GM21423 (cell line): Measurements from ENCODE around the gene SMARCD3.

Experiments used
- ATAC-seq: cut with Tn5 transposase; IDR thresholded peaks from one replicate; pipeline ENCODE4 v1.9.1; 2021; ENCODE audit warnings: mild to moderate bottlenecking, moderate library complexity; ENCODE audit not compliant: unreplicated experiment

Gene SMARCD3

DNA sequence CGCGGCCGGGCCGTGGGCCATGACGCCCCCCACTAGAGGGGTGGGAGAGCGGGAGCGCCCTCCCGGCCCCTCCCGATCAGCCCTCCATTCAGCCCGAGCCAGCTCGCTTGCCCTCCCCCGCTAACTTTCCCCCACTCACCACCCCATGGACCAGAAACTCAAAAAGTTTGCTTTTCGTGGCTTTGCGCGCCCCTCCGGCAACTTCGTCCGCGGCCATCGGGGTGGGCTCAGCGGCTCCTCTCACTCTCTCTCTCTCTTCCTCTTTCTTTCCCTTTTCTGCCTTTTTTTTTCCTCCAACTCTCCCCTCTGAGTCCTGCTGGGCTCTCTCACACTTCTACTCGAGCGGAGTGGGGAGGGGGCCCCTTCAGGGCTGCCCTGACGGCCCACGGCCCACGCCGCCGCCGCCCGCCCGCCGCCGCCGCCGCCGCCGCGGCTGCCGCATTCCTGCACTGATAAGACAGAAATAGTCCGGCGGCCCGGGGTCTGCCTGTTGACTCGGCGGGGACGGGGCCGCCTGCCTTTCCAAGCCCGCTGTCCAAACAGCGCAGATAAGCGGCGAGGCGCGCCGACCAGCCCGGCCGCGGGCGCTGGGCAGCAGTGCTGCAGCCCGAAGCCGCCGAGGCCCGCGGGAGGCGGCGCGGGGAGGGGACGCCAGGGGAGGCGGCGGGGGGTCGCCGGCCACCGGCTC, at the start of gene SMARCD3:
Gene SMARCD3, minus strand, starts transcription at position 349 of the 688 bp plus-strand sequence. Its CDS starts 132 bp downstream, at position 217.
- no peak for ATAC-seq

DNA sequence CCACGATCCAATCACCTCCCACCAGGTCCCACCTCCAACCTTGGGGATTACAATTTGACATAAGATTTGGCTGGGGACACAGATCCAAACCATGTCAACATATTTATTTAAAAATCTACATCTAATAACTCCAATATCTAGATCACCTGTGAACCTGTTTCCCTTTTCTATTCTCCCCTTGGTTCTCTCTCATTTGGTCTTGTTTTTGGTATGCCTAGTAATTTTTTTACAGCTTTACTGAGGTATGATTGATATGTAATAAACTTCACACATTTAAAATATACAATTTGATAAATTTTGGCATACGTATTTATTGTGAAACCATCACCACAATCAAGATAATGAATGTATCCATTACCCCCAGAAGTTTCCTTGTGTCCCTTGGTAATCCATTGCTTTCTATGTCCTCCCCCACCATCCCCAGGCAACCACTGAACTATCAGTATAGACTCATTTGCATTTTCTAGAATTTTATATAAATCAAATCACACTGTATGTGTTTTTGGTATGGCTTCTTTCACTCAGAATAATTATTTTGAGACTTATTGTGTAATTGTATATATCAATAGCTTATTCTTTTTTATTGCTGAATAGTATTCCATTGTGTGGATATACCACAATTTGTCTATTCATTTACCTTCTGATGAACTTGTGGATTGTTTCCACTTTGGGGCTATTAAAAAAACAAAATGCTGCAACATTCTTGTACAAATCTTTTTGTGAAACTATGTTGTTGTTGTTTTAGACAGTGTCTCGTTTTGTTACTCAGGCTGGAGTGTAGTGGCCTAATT, 47.9 kb upstream of the SMARCD3 start:
- ATAC-seq = no peak

DNA sequence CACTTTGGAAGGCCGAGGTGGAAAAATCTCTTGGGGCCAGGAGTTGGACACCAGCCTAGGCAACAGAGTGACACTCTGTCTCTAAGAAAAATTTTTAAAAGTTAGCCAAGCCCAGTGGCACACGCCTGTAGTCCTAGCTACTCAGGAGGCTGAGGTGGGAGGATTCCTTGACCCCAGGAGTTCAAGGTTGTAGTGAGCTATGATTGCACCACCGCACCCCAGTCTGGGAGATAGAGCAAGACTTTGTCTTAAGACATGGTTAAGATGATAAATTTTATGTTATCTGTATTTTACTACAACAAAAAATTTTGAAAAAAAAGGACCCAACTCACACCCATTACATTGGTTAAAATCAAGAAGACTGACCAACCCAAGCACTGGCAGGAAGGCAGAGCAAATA, 44.4 kb upstream of the SMARCD3 start:
- no peak for ATAC-seq

DNA sequence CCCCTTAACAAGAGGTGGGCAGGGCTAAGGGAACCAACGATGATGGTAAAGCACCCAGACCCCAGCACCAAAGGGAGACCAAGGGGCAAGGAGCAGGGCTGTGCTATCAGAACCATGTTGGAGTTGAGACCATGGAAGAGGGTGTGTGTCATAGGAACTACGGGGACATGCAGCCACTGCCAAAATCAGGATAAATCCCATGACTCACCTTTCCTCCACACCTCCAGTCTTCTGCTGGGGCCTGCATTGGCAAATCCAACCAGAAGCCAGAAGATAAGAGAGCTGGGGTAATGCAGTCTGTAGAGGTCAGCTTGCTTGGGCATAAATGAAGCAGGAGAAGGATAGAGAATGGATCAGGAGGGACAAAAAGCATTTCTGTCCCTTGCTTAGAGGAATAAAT, 42.7 kb upstream of the SMARCD3 start:
- ATAC-seq = no peak

DNA sequence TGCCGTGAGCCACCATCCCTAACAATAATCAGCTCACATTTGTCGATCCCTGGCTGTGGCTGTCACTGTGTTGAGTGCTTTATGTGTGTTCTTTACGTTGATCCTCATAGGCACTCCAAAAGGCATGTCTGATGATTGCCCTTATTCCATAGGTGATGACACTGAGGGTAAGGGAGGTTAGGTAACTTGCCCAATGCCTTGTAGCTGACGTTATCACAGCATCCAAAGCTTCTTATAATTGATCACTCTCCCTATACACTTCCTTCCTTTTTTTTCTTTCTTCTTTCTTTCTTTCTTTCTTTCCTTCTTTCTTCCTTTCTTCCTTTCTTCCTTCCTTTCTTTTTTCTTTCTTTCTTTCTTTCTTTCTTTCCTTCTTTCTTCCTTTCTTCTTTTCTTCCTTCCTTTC, 41.9 kb upstream of the SMARCD3 start:
- no peak for ATAC-seq

DNA sequence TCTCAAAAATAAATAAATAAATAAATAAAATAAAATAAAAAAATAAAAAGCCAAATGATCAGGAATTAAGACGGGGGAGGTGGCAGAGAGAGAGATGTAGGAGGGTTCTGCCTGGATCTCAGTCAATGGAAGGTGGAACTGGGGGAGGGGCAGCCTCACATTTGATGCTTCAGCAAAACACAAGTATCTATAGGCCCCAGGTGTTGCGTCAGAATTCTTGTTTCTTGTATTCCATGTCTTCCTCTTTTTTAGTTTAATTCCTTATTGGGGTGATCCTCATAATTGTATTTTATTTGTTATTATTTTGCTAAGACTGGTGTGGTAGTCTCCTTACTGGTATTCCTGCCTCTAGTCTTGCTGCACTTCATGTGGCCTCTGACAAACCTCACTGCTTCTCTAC, 41.4 kb upstream of the SMARCD3 start:
- ATAC-seq = no peak

DNA sequence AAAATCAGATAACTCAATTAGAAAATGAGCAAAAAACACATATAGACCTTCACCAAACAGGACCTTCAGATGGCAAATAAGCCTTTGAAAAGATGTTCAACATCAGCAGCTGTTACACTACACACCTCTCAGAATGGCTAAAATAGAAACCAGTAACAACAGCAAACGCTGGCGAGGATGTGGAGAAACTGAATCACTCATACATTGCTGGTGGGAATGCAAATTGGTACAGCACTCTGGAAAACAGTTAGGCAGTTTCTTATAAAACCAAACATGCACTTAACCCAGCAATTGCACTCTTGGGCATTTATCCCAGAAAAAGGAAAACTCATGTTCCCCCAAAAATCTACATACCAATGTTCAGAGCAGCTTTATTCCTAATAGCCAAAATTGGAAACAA, 37.7 kb upstream of the SMARCD3 start:
- no peak for ATAC-seq

DNA sequence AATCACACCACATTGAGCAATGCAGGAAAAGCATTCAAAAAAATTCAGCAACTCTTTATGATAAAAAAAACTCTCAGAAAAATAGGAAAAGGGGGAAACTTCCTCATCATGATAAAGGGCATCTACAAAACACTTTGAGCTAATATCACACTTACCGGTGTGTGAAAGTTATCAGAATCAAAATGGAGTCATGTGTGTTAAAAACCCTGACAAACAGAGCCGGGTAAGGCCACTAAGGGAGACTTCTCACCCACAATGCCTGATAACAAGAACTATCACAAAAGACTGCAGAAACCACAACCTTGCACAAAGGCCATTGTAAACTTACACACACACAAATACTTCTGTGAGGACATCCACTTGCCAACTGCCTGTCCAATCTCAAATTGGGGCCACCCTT, 34.8 kb upstream of the SMARCD3 start:
- ATAC-seq = no peak

DNA sequence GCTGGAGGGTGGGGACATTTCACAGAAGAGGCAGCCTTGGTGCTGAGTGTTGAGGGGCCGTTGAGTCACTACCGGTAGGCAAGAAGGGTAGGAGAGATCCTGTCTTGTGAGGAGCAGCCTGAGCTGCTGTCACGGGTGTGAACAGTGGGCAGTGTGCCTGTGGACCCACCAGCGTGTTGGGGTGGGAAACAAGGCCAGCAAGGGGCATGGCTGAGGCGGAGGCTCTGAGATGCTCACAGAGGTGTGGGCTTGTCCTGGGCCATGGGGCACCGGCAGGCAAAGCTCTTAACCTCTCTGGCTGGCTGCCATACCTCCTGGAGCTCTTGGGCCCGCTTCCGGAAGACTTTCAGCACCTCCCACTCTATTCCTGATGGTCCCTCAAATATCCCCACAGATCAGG, 33.6 kb upstream of the SMARCD3 start:
- ATAC-seq = no peak

DNA sequence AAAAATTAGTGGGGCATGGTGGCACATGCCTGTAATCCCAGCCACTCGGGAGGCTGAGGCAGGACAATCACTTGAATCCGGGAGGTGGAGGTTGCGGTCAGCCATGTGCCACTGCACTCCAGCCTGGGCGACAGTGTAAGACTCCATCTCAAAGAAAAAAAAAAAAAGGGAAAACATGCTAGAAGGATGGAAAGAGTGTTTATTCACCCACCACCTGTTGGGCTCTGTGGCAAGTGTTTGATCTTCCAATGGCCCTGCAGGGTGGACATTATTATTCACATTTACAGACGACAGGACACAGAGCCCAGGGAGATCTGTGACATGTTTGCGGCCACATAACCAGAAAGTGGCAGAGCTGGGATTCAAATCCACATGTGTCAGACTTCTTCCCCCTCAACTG, 33.2 kb upstream of the SMARCD3 start:
- ATAC-seq = no peak

DNA sequence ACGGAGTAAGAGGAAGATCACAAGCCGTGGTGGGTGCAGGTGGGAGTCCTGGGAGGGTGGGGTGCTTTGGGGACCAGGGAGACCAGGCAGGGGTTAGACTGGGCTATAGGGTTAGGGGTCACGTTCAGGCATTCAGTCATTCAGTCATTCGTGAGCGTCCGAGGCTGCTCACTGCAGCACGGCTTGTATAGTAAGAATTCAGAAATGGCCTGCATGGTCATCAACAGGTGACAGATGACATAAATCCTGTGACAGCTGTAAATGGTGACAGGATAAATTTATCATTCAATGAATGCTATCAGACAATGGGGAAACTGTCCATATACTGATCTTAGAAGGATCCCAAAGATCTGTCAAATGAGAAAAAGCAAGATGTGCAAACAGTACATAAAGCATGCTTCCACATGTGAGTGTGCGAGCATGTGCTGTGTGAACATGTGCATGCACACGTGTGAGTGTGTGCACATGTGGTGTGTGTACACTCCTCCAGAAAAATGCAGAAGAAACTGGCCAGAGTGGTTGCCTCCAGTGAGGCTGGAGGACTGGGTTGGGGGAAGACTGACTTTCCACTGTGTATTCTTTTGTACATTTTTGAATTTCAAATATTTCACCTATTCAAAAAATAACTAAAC, 32.0 kb upstream of the SMARCD3 start:
- ATAC-seq = no peak

DNA sequence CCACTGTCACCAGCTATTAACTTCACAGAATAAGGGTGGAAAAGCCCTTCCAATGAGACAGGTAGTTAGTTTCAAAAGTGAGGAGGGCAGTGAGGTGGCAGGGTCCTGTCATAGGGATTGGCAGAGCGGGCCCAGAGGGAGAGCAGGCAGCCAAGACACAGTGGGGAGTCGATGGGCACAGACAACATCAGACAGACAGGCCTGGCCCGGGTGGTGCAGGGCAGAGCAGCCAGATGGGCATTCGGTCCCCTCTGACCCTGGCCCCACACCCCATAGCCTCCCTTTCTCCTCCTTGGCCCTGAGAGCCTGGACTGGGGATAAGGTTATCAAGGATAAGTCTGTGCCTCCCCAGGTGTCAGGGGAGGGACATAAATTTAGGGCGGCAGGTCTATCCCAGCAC, 31.4 kb upstream of the SMARCD3 start:
- no peak for ATAC-seq

DNA sequence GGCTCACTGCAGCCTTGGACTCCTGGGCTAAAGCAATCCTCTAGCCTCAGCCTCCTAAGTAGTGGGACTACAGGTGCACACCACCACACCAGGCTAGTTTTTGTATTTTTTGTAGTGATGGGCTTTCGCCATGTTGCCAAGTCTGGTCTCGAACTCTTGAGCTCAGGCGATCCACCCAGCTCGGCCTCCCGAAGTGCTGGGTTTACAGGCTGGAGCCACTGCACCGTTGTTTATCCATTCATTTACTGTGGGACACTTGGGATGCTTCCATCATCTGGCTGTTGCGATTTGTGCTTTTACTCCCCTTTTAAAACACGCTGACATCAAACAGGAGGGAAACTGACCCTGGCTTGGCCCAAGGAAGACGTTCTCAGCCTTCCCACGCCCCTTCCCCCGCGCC, 30.5 kb upstream of the SMARCD3 start:
- no peak for ATAC-seq

DNA sequence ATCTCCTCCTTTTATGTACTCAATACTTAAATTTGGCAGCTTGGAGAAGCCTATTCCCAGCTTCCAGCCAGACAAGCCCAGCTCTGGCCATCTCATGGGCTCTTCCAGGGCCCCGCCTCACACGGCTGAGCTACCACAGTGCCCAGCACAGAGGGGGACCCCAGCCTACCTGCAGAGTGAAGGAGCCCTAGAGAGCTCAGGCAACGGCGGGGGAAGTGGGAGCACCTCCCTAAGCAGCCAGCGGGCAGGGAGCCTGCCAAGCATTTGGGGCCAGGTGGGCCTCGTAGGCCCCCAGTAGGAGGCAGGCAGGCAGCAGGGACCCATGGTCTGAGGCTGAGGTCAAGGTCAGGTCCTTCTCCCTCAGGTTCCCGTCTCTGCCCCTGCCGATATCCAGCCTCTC, 29.1 kb upstream of the SMARCD3 start:
- no peak for ATAC-seq

DNA sequence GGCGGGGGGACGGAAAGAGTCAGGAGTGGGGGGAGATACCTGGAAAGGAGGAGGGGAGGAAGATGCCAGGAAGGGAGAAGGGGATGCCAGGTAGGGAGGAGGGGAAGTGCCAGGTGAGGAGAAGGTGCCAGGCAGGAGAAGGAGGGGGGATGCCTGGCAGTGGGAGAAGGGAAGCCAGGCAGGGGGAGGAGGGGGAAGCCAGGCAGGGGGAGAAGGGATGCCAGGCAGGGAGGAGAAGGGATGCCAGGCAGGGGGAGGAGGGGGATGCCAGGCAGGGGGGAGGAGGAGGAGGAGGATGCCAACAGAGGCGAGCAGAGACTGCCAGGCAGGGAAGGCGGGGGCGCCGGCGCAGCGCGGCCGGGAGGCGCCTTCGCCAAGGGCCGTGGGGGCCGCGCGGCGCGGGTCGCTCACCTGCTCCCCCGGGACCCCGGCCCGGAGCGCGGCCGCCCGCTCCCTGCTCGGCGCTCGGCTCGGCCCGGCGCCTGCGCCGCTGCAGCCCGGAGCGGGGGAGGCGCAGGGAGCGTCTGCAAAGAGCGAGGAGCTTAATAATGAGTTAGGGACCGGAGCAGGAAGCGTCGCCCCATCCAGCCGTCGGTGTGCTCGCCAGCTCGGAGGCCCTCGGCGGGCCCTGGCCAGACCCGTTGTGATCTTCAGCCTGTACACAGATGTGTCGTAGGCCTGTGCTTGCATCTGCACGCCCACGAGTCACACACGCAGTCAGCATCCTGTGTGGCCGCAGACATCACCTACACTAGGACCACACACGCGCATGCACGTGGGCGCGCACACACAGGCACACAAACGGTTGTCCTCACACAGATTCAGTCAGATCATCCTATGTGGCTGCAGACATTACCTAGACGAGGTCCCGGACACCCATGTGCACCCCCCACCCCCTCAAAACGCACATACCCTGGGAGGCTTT, 28.4 kb upstream of the SMARCD3 start:
- ATAC-seq = no peak

DNA sequence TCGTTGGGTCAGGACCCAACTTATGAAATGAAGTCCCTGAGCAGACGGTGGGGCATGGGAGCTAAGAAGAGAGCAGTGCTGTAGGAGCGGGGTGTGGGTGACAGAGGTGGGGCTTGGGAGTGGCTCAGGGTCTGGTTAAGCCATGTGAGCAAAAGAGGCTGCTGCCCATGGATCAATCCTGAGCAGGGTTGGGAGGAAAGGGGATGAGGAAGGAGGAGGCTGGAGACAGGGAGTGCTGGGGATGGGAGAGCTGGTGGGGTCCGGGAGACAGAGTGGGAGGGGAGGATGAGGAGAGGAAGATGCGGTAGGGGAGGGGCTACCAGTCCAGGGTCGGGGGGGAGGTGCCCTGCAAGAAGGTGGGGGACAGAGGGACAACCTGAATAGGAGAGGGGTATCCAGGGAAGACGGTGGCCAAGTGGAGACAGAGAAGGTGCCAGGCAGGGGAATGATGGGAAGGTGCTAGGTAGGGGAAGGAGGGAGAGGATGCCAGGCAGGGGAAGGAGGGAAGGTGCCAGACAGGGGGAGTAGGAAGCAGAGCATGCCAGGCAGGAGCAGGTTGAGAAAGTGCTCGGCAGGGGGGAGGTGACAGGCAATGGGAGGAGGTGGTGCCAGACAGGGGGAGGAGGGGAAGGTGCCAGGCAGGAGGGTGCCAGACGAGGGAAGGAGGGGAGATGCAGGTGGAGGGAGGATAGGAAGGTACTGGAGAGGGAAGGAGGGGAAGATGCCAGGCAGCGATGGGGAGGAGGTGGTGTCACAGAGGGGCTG, 27.5 kb upstream of the SMARCD3 start:
- ATAC-seq = no peak

DNA sequence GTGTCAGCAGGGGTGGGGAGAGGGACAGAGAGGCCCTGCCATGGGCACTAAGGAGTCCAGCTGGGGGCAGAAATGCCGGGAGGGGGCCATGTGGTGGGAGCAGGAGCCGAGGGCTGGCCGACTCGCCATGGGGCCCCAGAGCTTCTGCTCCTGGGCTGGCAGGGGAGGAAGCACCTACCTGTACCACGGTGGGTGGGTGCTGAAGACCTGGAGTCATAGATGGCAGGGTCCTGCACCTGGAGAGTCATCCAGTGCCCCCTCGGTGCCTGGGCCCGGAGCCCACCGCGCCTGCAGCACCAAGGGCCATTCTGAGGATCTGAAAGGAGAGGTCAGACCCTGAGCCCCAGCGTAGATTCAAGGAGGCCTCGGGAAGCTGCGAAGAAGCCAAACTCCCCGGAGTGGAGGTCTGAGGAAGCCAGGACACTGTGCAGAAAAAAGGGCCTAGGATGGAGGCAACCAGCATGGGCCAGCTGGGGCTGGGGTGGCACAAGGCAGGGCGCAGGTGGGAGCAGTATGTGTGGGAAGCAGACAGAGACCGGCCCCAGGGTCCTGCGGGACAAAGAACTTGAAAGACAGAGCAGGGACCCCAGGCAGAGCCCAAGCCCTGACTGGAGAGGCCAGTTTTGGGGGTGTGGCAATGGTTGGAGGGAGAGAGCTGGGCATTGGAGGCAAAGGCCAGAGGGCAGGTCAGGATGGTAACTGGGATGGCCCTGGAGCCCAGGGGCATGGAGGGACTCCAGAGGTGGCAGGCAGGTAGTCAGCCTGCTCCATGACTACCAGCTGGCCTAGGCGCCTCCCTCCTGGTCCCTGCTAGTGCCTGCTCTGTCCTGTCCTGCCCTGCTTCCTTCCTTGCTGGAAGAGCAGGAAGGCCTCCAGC, 26.7 kb upstream of the SMARCD3 start:
- no peak for ATAC-seq

DNA sequence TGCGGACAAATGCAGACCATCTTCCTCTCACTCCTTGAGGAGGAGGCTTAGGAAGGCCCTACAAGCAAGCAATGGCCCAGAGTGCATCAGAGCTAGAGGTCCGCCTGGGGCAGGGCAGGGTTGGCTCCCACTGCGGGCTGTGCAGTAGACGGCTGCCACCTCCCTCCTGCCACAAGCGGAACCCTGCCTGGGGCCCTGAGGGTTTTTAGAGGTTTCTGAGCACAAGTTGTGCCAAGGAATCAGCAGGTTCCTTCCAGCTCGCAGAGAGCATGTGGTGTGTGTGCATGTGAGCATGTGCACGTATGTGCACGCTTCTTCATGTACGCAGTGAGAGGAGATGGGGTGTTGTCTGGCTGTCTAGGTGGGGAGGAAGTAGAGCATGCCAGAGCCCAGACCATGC, 25.9 kb upstream of the SMARCD3 start:
- no peak for ATAC-seq

DNA sequence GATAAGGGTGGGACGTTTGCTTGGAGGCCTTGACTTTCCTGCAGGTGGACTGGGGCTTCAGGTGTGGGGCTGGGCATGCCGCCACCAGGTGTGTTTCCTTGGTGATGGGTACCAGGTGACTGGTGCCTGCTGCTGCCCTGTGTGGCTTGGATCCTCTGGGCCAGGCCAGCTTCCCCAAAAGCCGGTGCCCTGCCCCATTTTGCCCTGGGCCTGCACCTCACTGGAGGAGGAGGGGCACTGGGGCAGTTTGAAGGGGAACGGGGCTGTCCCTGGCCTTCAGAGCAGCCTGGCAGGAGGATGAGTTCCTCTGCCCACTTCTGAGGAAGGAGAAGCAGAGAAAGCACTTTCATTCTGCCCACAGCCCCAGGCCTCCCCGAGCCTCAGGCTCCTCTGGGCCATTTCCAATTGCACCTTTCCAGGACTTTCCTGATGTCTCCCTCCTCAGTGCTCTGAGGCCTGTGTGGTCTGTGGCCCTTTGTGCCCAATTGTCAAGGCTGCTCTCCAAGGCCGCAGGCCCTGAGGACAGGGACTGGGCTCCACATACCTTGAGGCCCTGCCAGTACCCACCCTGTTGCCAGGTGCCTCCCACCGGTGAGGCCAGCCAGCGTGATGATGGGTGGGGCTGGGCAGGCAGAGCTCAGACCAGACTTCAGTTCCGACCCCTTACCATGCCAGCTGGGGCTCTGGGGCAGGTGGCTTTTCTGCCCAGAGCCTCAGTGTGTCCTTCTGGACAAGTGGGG, 25.3 kb upstream of the SMARCD3 start:
- ATAC-seq = no peak
